ENCODE measurements around the gene MSANTD4.
"Not testable (repeated sequence)": the region's sequence is repeated elsewhere in the genome, so short reads cannot be mapped to it uniquely, and the experiment has no call there.

The MSANTD4 gene

DNA sequence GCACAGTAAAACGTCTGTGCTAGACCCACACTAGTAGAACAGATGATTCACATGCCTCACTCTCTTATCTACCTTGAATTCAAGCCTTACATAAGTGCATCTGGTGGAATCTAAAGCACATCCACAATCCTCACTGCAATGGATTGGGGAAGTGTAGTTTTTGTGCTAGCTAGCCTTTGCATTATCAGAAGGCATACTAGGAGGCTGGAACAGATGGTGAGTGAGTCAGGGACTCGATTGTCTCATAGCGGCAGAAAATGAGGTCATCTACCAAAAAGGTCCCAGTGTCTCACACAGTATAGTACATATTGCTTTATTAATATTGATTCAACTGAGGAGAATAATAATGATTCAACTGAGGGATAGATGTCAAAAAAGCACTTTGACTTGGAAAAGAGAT, 9.3 kb downstream of the MSANTD4 start:
- no peak for DNase-seq

DNA sequence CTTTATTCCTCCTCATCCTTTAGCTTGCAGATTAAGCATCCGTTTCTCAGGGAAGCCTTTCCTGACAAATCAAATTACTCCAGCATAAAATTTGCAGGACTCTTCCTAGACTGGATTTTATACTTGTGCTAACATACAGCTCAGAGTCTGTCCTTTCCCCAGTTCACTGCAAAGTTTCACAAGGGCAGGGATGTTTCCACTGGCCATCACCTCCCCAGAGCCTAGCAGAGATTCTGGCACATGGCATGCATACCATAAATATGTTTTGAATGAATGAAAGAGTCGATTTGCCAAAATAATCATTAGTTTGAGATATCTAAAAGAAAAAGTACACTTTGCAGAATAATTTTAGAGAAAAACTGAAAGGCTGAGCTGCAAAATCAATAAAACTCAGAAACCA, 10.6 kb downstream of the MSANTD4 start:
- DNase-seq, result no peak

DNA sequence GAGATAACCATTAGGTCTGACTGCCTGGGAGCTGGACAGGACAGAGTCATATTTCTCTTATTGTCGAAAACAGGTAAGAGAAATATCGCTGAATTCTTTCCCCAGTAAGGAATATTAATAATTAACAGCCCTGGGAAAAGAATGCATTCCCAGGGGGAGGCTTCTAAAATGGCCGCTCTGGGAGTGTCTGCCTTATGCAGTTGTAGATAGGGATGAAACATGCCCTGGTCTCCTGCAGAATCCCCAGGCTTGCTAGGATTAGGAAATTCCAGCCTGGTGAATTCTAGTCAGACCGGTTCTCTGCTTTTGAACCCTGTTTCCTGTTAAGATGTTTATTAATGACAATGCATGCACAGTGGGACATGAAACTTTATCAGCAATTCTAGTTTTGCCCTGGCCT, 18.9 kb downstream of the MSANTD4 start:
- not testable (repeated sequence) for DNase-seq

DNA sequence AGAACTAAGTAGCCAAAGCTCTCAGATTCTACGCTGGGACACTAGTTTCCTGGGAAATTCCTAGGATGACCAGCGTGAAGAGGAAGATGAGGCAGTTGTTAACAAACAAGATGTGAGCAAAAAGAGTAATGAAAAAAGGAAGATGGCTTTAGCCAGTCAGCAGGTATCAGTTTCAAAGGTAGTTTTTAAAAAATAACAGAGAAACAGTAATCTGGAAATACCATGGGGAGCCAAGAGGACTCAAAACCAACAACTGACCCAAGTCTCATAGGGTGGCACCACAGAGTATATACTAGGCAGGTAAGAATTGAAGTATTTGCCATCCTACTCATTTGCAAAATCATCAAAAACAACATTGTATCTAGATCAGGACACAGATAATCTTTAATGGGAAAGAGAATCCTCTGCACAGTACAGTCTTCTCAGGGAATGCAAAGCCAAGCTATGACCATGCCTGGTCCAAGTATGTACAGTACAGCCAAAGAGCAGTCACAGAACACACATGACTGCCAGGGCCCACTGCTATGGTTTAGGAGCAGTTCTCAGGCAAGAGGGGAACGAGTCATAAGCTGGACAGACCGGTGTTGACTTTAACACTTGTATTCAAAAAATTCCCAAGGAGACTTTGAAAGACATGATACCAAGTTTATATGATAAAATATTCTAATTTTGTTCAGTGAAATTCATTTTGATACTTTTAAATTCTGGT, 20.6 kb downstream of the MSANTD4 start:
- no peak for DNase-seq

DNA sequence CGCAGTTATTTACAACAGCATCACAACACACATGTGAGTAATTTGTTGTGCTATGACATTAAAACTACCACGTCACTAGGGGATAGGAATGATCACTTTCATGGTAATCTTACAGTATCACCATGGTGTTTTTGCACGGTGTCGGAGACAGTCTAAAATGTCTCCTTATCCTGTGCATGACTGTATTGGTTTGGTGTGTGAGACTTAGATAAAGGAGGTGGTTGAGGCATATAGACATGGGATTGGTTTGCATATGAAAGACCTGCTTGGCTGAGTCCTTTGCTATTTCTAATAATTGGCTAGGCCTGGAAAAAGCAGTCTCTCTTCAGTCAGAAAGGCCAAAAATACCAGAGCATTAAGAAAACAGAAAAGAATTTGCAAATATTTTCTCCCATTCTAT, 30.2 kb downstream of the MSANTD4 start:
- DNase-seq, result no peak

DNA sequence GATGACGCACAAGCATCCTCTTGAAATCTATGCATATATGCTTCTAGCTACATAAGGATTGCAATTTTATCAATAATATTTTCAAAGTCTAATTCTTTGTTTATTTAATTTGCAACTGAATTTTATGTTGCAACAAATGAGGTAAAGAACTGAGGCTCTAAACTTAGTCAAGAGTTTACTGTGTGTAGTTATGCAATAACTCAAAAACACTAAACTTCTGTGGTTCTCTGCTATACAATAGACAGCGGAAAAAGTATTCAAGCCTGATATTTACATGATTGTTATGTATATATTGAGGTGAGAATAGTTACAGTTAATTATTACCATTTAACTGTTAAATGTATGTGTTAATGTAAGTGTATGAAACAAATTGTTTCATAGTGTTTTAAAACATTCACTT, 32.9 kb downstream of the MSANTD4 start:
- no peak for DNase-seq

DNA sequence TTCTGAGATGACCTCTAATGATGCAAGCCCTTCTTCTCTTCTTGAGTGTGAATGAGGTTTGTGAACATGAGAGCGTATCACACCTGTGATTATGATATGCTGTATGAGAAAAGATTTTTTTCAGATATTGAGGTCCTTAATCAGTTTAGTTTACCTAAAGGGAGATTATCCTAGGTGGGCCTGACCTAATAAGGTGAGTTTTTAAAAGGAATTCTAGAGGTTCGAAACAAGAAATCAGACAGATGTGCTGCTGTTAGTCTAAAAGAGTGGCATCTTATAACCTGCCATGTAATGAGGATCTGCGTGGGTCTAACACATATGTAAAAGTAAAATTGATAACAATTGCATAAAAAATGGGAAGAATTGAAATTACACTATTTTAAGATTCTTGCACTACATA, 33.8 kb downstream of the MSANTD4 start:
- no peak for DNase-seq

DNA sequence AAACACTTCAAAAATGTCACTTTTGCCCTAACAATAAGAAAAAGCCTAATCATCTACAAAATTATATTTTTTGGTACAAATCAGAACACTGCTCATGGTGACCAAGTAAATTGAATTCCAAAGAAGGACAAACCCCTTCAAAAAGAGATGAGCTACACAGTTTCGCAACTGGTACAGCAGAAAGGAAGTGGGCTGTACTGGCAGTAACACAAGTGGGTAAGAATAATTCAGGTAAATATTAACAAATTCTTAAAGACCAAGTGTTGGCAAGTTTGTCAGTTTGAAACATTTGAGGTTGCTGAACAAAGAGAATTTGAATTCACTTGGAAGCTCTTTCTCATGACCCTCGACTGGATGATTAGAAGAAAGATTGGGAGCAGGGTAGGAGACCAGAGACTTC, 35.5 kb downstream of the MSANTD4 start:
- no peak for DNase-seq

DNA sequence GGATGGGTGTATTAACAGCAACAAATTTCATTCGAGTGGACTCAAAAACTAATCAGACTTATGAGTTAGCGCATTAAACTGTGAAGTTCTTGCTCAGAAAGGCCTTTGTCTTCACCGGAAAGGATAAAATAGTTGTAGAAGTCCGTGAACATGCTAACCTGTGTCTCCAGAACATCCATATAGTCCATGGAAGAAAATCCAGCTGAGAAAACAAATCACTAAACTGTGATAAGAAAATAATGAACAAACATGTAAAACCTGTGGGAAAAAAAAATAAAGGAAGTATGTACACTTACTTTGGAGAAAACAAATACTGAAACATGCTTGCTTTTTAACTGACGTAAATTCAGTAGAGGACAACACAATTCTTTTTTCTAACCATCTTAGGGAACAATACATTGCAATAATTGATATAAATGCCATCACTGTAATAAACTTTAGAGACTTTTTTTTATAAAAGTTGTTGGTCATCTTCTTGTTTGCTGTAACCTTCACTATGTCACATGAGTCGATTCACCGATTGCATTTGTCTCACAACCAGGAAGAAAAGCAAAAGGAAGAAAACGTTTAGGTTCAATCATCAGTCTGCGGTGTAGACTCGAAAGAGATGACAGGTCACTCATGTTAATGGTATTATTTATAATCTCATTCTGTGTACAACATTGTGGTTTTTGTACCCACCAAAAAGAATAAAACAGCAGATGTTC, 41.9 kb downstream of the MSANTD4 start:
- no peak for DNase-seq

DNA sequence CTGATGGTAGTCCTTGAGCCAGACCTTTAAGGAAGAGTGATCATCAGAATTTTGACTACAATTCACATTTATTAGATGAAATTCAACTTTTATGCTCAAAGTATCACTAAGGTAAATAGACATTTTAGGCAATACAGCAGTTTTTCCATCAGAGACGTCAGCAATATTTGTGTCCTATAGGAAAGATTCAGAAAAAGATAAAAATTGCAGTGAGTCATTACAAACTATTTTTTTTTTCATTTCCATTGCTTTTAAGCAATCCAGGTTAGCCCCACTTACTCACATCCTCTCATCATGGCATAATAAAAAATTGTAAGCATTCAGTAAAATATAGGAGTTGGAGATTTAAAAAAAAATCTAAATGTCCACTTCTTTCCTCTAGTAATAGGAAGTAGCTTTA, 46.9 kb downstream of the MSANTD4 start:
- DNase-seq, result no peak

DNA sequence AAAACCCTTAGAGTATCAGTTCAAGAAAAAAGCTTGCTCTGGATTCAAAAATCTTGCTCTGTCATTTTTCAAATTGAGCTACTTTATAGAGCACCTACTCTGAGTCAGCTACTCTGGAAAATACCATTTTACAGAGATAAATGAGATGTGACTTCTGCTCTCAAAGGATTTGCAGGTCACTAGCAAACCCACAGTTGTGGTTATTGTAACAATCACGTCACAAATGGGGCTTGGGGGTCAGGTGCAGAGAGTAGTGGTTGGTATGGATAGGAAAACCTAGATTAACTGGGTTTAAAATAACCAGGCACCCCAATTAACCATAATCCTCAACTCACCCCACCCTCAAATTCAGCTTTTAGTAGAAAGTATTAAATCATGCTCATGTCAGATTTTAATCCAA, 52.3 kb downstream of the MSANTD4 start:
- no peak for DNase-seq

DNA sequence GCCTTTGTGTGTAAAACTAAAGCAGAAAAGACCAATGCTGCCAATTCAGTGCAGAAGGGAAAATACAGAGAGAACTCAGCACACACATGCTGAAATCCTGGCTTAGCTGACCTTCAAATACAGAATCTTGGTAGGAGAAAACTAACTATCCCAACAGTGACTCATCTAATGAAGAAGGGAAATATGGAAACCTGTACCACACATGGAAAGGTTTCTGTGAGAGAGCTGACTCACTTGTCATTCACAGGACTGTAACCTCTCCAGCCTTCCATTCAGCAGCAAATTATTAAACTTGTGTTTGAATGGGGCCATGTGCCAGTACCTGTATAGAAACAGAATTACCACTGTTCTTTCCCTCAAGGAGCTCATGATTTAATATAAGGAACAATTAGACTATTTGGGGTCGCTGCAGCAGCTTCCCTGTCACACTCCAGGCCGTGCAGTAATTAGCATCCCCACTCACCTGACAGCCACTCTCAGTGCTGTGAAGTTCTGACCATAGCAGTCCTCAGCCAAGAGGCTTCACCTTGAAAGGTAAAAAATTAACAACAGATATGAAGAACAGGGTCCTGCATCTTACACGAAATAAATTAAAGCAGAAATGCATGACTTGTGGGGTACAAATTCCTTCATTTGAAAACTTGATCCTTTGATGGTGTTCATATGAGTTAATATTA, 53.9 kb downstream of the MSANTD4 start:
- DNase-seq, result no peak

DNA sequence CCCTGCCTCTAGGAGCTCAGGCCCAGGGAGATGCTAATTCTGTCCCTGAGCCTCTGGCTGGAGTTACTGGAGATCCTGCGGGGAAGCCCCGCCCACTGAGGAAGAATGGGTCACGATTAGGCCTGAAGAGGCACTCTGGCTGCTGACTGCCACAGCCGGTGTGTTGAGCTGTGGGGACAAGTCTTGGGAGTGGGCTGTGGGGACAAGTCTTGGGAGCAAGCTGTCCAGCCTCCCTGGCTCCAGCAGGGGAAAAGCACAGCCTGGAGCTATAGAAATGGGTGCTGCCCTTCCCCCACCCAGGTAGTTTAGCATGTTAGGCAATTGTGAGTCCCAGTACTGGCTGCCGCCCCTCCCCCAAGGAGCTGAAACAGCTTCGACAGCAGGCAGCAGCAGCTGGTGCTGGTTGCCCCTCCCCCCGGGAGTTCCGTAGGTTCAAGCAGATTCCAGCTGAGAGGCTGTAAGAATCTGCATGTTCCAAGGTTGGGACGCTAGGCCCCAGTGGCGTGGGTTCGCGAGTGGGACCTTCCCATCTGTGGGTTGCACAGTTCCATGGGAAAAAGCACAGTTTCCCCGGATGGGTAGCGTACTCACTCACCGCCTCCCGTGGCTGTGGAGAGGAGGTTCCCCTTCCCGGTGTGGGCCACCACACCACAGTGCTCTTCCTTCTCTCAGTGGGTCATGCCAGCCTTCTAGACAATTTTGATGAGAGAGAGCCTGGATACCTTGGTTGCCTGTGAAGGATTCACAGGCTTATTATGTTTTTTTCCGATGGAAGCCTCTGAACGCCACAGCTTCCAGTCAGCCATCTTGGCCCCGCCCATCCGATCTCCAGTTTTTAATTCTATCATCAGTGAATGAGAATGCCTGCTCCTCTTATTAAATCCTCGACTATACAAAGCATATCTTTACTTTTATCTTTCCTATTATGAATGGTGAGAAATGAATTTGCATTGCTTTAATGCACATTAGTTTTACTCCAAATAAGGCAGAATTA, 61.5 kb downstream of the MSANTD4 start:
- peak; percentile 63 for DNase-seq
